ENCODE data around the gene GLIS2.
A peak's percentile ranks its signal among the peaks of the same experiment; 100 is the strongest.

Gene GLIS2

GRCh38 chr16:4377573-4378154 is 61.8 kb downstream of the GLIS2 start:
- FAIRE-seq (no peak), DNase-seq (ENCODE audit: insufficient read length) (no peak)
- TF ChIP-seq POLR2AphosphoS5 (IDR thresholded peaks at IDR 0.05; ENCODE audit: low read depth, low read length) (no peak), TAF1 (IDR thresholded peaks at IDR 0.05; ENCODE audit: borderline replicate concordance, low read depth, low read length) (no peak), POLR2A (IDR thresholded peaks at IDR 0.05; ENCODE audit: low read depth, low read length) (no peak)

- FAIRE-seq, result no peak
- no peak for DNase-seq (ENCODE audit: insufficient read length)
- no peak for TF ChIP-seq TAF1 (IDR thresholded peaks at IDR 0.05; ENCODE audit: borderline replicate concordance, low read depth, low read length)
- TF ChIP-seq POLR2A (IDR thresholded peaks at IDR 0.05; ENCODE audit: low read depth, low read length), result no peak
- TF ChIP-seq POLR2AphosphoS5 (IDR thresholded peaks at IDR 0.05; ENCODE audit: low read depth, low read length), result no peak
These were observed 62.3 kb downstream of the GLIS2 start for GRCh38 chr16:4378161-4378666.

GRCh38 chr16:4378999-4379690 is 63.3 kb downstream of the GLIS2 start:
- TF ChIP-seq POLR2A (IDR thresholded peaks at IDR 0.05; ENCODE audit: low read depth, low read length) (no peak), TAF1 (IDR thresholded peaks at IDR 0.05; ENCODE audit: borderline replicate concordance, low read depth, low read length) (no peak), POLR2AphosphoS5 (IDR thresholded peaks at IDR 0.05; ENCODE audit: low read depth, low read length) (no peak)
- DNase-seq (ENCODE audit: insufficient read length), result no peak
- FAIRE-seq, result no peak

- TF ChIP-seq TAF1 (IDR thresholded peaks at IDR 0.05; ENCODE audit: borderline replicate concordance, low read depth, low read length), result no peak
- TF ChIP-seq POLR2A (IDR thresholded peaks at IDR 0.05; ENCODE audit: low read depth, low read length), result no peak
- no peak for TF ChIP-seq POLR2AphosphoS5 (IDR thresholded peaks at IDR 0.05; ENCODE audit: low read depth, low read length)
- DNase-seq (ENCODE audit: insufficient read length) (no peak), FAIRE-seq (no peak)
These were observed 64.5 kb downstream of the GLIS2 start for GRCh38 chr16:4380119-4381063.

GRCh38 chr16:4381072-4381934 is 65.4 kb downstream of the GLIS2 start:
- TF ChIP-seq POLR2A (IDR thresholded peaks at IDR 0.05; ENCODE audit: low read depth, low read length) (no peak), POLR2AphosphoS5 (IDR thresholded peaks at IDR 0.05; ENCODE audit: low read depth, low read length) (no peak), TAF1 (IDR thresholded peaks at IDR 0.05; ENCODE audit: borderline replicate concordance, low read depth, low read length) (no peak)
- FAIRE-seq, result no peak
- no peak for DNase-seq (ENCODE audit: insufficient read length)

- FAIRE-seq, result no peak
- DNase-seq (ENCODE audit: insufficient read length), result no peak
- TF ChIP-seq TAF1 (IDR thresholded peaks at IDR 0.05; ENCODE audit: borderline replicate concordance, low read depth, low read length), result no peak
- TF ChIP-seq POLR2A (IDR thresholded peaks at IDR 0.05; ENCODE audit: low read depth, low read length), result no peak
- TF ChIP-seq POLR2AphosphoS5 (IDR thresholded peaks at IDR 0.05; ENCODE audit: low read depth, low read length), result no peak
These were observed 66.3 kb downstream of the GLIS2 start for GRCh38 chr16:4381935-4382794.

- no peak for TF ChIP-seq POLR2A (IDR thresholded peaks at IDR 0.05; ENCODE audit: low read depth, low read length)
- no peak for TF ChIP-seq TAF1 (IDR thresholded peaks at IDR 0.05; ENCODE audit: borderline replicate concordance, low read depth, low read length)
- TF ChIP-seq POLR2AphosphoS5 (IDR thresholded peaks at IDR 0.05; ENCODE audit: low read depth, low read length), result peak; percentile 35; the same call in 1 of the 2 replicates
- no peak for FAIRE-seq
- DNase-seq (ENCODE audit: insufficient read length), result no peak
These were observed 67.0 kb downstream of the GLIS2 start for GRCh38 chr16:4382795-4383357.

- DNase-seq (ENCODE audit: insufficient read length), result no peak
- no peak for TF ChIP-seq POLR2AphosphoS5 (IDR thresholded peaks at IDR 0.05; ENCODE audit: low read depth, low read length)
- TF ChIP-seq TAF1 (IDR thresholded peaks at IDR 0.05; ENCODE audit: borderline replicate concordance, low read depth, low read length), result no peak
- no peak for TF ChIP-seq POLR2A (IDR thresholded peaks at IDR 0.05; ENCODE audit: low read depth, low read length)
- no peak for FAIRE-seq
These were observed 68.0 kb downstream of the GLIS2 start for GRCh38 chr16:4383591-4384444.

- DNase-seq (ENCODE audit: insufficient read length), result no peak
- no peak for FAIRE-seq
- no peak for TF ChIP-seq POLR2A (IDR thresholded peaks at IDR 0.05; ENCODE audit: low read depth, low read length)
- TF ChIP-seq TAF1 (IDR thresholded peaks at IDR 0.05; ENCODE audit: borderline replicate concordance, low read depth, low read length), result no peak
- TF ChIP-seq POLR2AphosphoS5 (IDR thresholded peaks at IDR 0.05; ENCODE audit: low read depth, low read length), result no peak
These were observed 68.7 kb downstream of the GLIS2 start for GRCh38 chr16:4384509-4384942.

All from GM12892 (cell line).